Panc1 (cell line): ENCODE data around the gene GALNT9. TPM values are rescaled to one million over a fixed set of nuclear protein-coding genes. Genes with fewer than 3 reads are reported as not detected.

ENCODE experiments used
- ATAC-seq: fragments of 200-7000 bp; cut with Tn5 transposase; 2 replicates; pipeline ENCODE4 v1.9.1; 2020; ENCODE audit warnings: mild to moderate bottlenecking, moderate library complexity
- BruUV-seq: library from RNA; stranded (reverse); fragments of 400-500 nt; replicated peaks from 2 replicates; lab custom pipeline; 2021; lab: Mats Ljungman, UMichigan
- CTCF ChIA-PET: fragments of 300-600 bp; sonication (Branson Sonifier 250); formaldehyde crosslinking; loops from one replicate; lab custom pipeline; 2022; ENCODE audit warnings: antibody characterized with exemption; lab: Charles Lee
- POLR2A ChIA-PET: fragments of 300-600 bp; sonication (Branson Sonifier 250); formaldehyde crosslinking; loops from one replicate; lab custom pipeline; 2022; ENCODE audit warnings: antibody characterized with exemption; lab: Charles Lee
- DNase-seq: peaks from one replicate; pipeline ENCODE4 v3.0.0-alpha.2; 2010; ENCODE audit warnings: low read depth, low spot score
- H3K27ac ChIP-seq: 2 replicates; pipeline ENCODE4 v1.5.1; 2011; ENCODE audit warnings: mild to moderate bottlenecking, low read length, inconsistent platforms
- H3K27me3 ChIP-seq: fragments of 200-500 bp; sonication (Bioruptor generic); 2 replicates; pipeline ENCODE4 v1.6.0; 2014; ENCODE audit warnings: low read length, inconsistent platforms; ENCODE audit not compliant: control insufficient read depth, insufficient read depth
- H3K36me3 ChIP-seq: fragments of 200-500 bp; sonication (Bioruptor generic); 2 replicates; pipeline ENCODE4 v1.5.1; 2014; ENCODE audit warnings: inconsistent platforms, mild to moderate bottlenecking, low read length, moderate library complexity; ENCODE audit not compliant: control insufficient read depth, insufficient read depth
- H3K4me1 ChIP-seq: 2 replicates; pipeline ENCODE4 v1.5.1; 2011; ENCODE audit warnings: inconsistent platforms, mild to moderate bottlenecking, low read length, moderate library complexity; ENCODE audit not compliant: control insufficient read depth, insufficient read depth
- H3K4me3 ChIP-seq, 2 experiments: 2 replicates each; pipeline ENCODE4 v1.5.1; 2011 to 2012; ENCODE audit warnings: low read depth in 2 of 2, low read length in 2 of 2, mild to moderate bottlenecking in 2 of 2, inconsistent platforms in 1 of 2, moderate library complexity in 1 of 2
- H3K9me3 ChIP-seq: fragments of 200-500 bp; sonication (Bioruptor generic); 2 replicates; pipeline ENCODE4 v1.5.1; 2014; ENCODE audit warnings: low read depth, mild to moderate bottlenecking, inconsistent platforms, low read length, moderate library complexity; ENCODE audit not compliant: control insufficient read depth, insufficient read depth
- POLR2AphosphoS5 ChIP-seq: IDR thresholded peaks from 2 replicates; pipeline ENCODE4 v1.6.1; 2012; ENCODE audit warnings: mild to moderate bottlenecking, low read depth, low read length, moderate library complexity
- REST ChIP-seq, 2 experiments: IDR thresholded peaks; 2 replicates each; pipeline ENCODE4 v1.6.1; 2011 to 2012; ENCODE audit warnings: low read depth in 2 of 2, control low read depth in 1 of 2, low read length in 1 of 2, mild to moderate bottlenecking in 1 of 2, moderate library complexity in 1 of 2; ENCODE audit not compliant: insufficient read depth in 1 of 2
- SIN3A ChIP-seq: IDR thresholded peaks from 2 replicates; pipeline ENCODE4 v1.6.1; 2012; ENCODE audit warnings: low read depth, mild to moderate bottlenecking, low read length, moderate library complexity, borderline replicate concordance; ENCODE audit not compliant: insufficient read depth
- TCF7L2 ChIP-seq: IDR thresholded peaks from 2 replicates; pipeline ENCODE4 v1.6.1; 2011; ENCODE audit warnings: mild to moderate bottlenecking, low read depth, low read length, inconsistent platforms
- in situ Hi-C: cut with HindIII; loops from 2 replicates; pipeline ENCODE4 v1.10.0; 2016; ENCODE audit warnings: low sequenced_read_pairs, low pct_unique_long_range_greater_than_20kb
- intact Hi-C: fragments of 100-400 bp; cut with micrococcal nuclease; formaldehyde crosslinking; loops from one replicate; pipeline ENCODE4 v1.10.0; 2022; ENCODE audit not compliant: unreplicated experiment
- total RNA-seq: library from RNA; stranded (reverse); gene quantifications from one replicate; pipeline ENCODE4 v1.2.1, GENCODE V29; 2021; ENCODE audit not compliant: unreplicated experiment
- TF ChIP-seq, protein P1 (sequence below): fragments of 450-650 bp; IDR thresholded peaks from 2 replicates; pipeline ENCODE4 v1.5.1; 2017; ENCODE audit warnings: mild to moderate bottlenecking

GALNT9 gene
- total RNA-seq, 1 experiment from 2014 or later = 0.33 TPM

DNA sequence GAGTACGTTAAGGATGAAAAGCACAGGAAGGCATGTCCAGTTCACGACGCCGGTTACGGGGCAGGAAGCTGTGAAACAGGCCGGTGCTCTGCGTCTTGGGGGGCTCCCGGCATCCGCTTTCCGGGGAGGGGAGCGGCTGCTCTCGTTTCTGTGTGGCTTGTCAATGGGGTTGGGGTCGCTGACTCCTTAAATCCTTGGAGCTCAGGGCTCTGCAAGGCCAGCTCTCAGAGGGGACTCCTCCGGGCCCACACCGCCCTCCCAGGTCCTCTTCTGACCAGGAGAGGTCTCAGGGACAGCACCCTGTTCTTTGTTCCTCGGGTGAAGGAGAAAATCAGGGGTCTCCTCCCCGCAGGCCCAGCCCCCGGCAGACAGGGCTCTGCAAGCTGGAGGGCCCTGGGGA is 78.1 kb downstream of the GALNT9 start:
- BruUV-seq = no TSS peak
- no peaks in the 10 kb centered on the region; the same call in 1 of the 2 replicates for H3K27me3 ChIP-seq
- H3K27ac ChIP-seq = no peak overlapping the region
- ATAC-seq (no peak), DNase-seq (no peak)
- H3K36me3 ChIP-seq = no peaks in the 10 kb centered on the region; the same call in 1 of the 2 replicates
- ChIA-PET CTCF (interaction anchor here (0.6 kb wide), 1 partner anchor 40 kb away, joined by 3 read pairs; no protein-coding TSS in a partner anchor), POLR2A (no interaction called here)
- intact Hi-C loops = no loop called here
- no peaks in the 10 kb centered on the region for H3K4me1 ChIP-seq
- no peaks in the 10 kb centered on the region for H3K9me3 ChIP-seq
- no peak overlapping the region for H3K4me3 ChIP-seq
- TF ChIP-seq, protein P1, sequence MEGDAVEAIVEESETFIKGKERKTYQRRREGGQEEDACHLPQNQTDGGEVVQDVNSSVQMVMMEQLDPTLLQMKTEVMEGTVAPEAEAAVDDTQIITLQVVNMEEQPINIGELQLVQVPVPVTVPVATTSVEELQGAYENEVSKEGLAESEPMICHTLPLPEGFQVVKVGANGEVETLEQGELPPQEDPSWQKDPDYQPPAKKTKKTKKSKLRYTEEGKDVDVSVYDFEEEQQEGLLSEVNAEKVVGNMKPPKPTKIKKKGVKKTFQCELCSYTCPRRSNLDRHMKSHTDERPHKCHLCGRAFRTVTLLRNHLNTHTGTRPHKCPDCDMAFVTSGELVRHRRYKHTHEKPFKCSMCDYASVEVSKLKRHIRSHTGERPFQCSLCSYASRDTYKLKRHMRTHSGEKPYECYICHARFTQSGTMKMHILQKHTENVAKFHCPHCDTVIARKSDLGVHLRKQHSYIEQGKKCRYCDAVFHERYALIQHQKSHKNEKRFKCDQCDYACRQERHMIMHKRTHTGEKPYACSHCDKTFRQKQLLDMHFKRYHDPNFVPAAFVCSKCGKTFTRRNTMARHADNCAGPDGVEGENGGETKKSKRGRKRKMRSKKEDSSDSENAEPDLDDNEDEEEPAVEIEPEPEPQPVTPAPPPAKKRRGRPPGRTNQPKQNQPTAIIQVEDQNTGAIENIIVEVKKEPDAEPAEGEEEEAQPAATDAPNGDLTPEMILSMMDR = no peak
- no peak for TF ChIP-seq POLR2AphosphoS5
- no peak for TF ChIP-seq TCF7L2
- no peak for TF ChIP-seq REST (IDR thresholded peaks at IDR 0.05; ENCODE audit: insufficient read depth in 1 of 2, low read depth in 2 of 2, low read length in 1 of 2)
- no peak for TF ChIP-seq SIN3A
- in situ Hi-C loops = no loop called here

GRCh38 chr12:132250707-132251106 is 78.7 kb downstream of the GALNT9 start:
- TF ChIP-seq SIN3A = no peak
- TF ChIP-seq POLR2AphosphoS5 = no peak
- TF ChIP-seq, protein P1 = no peak
- ATAC-seq (no peak), DNase-seq (no peak)
- ChIA-PET CTCF (interaction anchor here (0.6 kb wide), 1 partner anchor 41 kb away, joined by 3 read pairs; no protein-coding TSS in a partner anchor), POLR2A (no interaction called here)
- Histone ChIP-seq H3K27me3 (no peaks in the 10 kb centered on the region), H3K27ac (no peak overlapping the region), H3K9me3 (no peaks in the 10 kb centered on the region), H3K36me3 (no peaks in the 10 kb centered on the region; the same call in 1 of the 2 replicates), H3K4me3 (no peak overlapping the region), H3K4me1 (no peaks in the 10 kb centered on the region)
- in situ Hi-C loops = no loop called here
- intact Hi-C loops = no loop called here
- BruUV-seq = no TSS peak
